Gastroesophageal sphincter (tissue), 3 donors: ENCODE data around the gene HSPA12A.

Experiments used
- EP300 ChIP-seq: sonication (generic); formaldehyde crosslinking; IDR thresholded peaks from one replicate; pipeline ENCODE4 v1.6.1; 2017; ENCODE audit warnings: antibody characterized with exemption, mild to moderate bottlenecking
- POLR2A ChIP-seq, 2 donors: fragments of 450-650 bp; IDR thresholded peaks; one replicate each; pipeline ENCODE4 v1.6.1; 2017; ENCODE audit warnings: antibody characterized with exemption in 2 of 2, mild to moderate bottlenecking in 2 of 2, moderate library complexity in 1 of 2
- POLR2AphosphoS5 ChIP-seq: sonication (generic); formaldehyde crosslinking; IDR thresholded peaks from one replicate; pipeline ENCODE4 v1.6.1; 2017; ENCODE audit warnings: antibody characterized with exemption
- TF ChIP-seq, protein P1 (sequence below), 4 experiments: fragments of 200-600 bp in 2 of 4; fragments of 450-650 bp in 2 of 4; sonication (generic) in 1 of 4; IDR thresholded peaks; one replicate each; pipeline ENCODE4 v1.5.1; 2017 to 2019; ENCODE audit warnings: antibody characterized with exemption in 4 of 4, mild to moderate bottlenecking in 2 of 4, moderate library complexity in 2 of 4

GRCh38 chr10:116721547-116722392 is 20.6 kb downstream of the HSPA12A start:
- TF ChIP-seq POLR2AphosphoS5, result no peak
- TF ChIP-seq, protein P1, sequence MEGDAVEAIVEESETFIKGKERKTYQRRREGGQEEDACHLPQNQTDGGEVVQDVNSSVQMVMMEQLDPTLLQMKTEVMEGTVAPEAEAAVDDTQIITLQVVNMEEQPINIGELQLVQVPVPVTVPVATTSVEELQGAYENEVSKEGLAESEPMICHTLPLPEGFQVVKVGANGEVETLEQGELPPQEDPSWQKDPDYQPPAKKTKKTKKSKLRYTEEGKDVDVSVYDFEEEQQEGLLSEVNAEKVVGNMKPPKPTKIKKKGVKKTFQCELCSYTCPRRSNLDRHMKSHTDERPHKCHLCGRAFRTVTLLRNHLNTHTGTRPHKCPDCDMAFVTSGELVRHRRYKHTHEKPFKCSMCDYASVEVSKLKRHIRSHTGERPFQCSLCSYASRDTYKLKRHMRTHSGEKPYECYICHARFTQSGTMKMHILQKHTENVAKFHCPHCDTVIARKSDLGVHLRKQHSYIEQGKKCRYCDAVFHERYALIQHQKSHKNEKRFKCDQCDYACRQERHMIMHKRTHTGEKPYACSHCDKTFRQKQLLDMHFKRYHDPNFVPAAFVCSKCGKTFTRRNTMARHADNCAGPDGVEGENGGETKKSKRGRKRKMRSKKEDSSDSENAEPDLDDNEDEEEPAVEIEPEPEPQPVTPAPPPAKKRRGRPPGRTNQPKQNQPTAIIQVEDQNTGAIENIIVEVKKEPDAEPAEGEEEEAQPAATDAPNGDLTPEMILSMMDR (IDR thresholded peaks at IDR 0.05), result no peak
- TF ChIP-seq POLR2A (IDR thresholded peaks at IDR 0.05), result no peak
- no peak for TF ChIP-seq EP300
